ENCODE data around the gene MRPL1.

Gene MRPL1

GRCh38 chr4:77862478-77863216, at the start of gene MRPL1:
MRPL1 (plus strand) TSS chr4:77862830; CDS start chr4:77862849, 19 bp downstream.
- DNase-seq = peak; percentile 91 to 95

GRCh38 chr4:77815636-77816035, 47.0 kb upstream of the MRPL1 start:
- DNase-seq = peak in 1 of 2 donors; percentile 44

GRCh38 chr4:77816546-77816945, 46.1 kb upstream of the MRPL1 start:
- DNase-seq = no peak

GRCh38 chr4:77817304-77818072, 45.1 kb upstream of the MRPL1 start:
- DNase-seq = peak in 1 of 2 donors; percentile 32

GRCh38 chr4:77818073-77818601, 44.5 kb upstream of the MRPL1 start:
- peak; percentile 55 to 61 for DNase-seq

GRCh38 chr4:77818602-77819403, 43.8 kb upstream of the MRPL1 start, which contains the start of gene CNOT6L:
CNOT6L (minus strand) TSS chr4:77819368; CDS start chr4:77819308, 60 bp downstream.
- peak; percentile 89 for DNase-seq

- no peak for DNase-seq
Measured at GRCh38 chr4:77819404-77819842, 43.2 kb upstream of the MRPL1 start.

- peak; percentile 92 to 96 for DNase-seq
Measured at GRCh38 chr4:77819843-77820648, 42.6 kb upstream of the MRPL1 start.

GRCh38 chr4:77820649-77821561, 41.7 kb upstream of the MRPL1 start:
- peak; percentile 41 to 60 for DNase-seq

GRCh38 chr4:77821775-77822174, 40.9 kb upstream of the MRPL1 start:
- DNase-seq = peak; percentile 69 to 89

GRCh38 chr4:77826275-77826674, 36.4 kb upstream of the MRPL1 start:
- DNase-seq = no peak

GRCh38 chr4:77827343-77827742, 35.3 kb upstream of the MRPL1 start:
- DNase-seq = peak in 1 of 2 donors; percentile 56

GRCh38 chr4:77833126-77833724, 29.4 kb upstream of the MRPL1 start:
- DNase-seq = no peak

GRCh38 chr4:77834403-77834802, 28.2 kb upstream of the MRPL1 start:
- DNase-seq = no peak

- DNase-seq = no peak
Measured at GRCh38 chr4:77843628-77844027, 19.0 kb upstream of the MRPL1 start.

GRCh38 chr4:77844363-77844762, 18.3 kb upstream of the MRPL1 start:
- no peak for DNase-seq

- no peak for DNase-seq
Measured at GRCh38 chr4:77845400-77845799, 17.2 kb upstream of the MRPL1 start.

- DNase-seq = no peak
Measured at GRCh38 chr4:77845929-77846328, 16.7 kb upstream of the MRPL1 start.

- no peak for DNase-seq
Measured at GRCh38 chr4:77848508-77848907, 14.1 kb upstream of the MRPL1 start.

GRCh38 chr4:77849278-77849965, 13.2 kb upstream of the MRPL1 start:
- DNase-seq = no peak

Measured in CD4-positive, alpha-beta T cell treated with Interferon alpha-2 for 1 hour (primary cell).